ENCODE data around the gene THOC5.

GRCh38 chr22:29593923-29594322 is 40.4 kb upstream of the THOC5 start:
- TF ChIP-seq CTCF (IDR thresholded peaks at IDR 0.05; ENCODE audit: poor library complexity, severe bottlenecking) = no peak
- TF ChIP-seq EP300 (conservative IDR thresholded peaks at IDR 0.05; ENCODE audit: poor library complexity, severe bottlenecking) = no peak
- no peak for TF ChIP-seq EZH2 (IDR thresholded peaks at IDR 0.05; ENCODE audit: borderline replicate concordance, insufficient read depth, low read length, poor library complexity, severe bottlenecking)
- TF ChIP-seq SMC3 (conservative IDR thresholded peaks at IDR 0.05; ENCODE audit: poor library complexity) = no peak
